Suprapubic skin (tissue), 4 donors: Measurements from ENCODE around the gene WDFY2. TPM values are rescaled to one million over a fixed set of nuclear protein-coding genes. Genes with fewer than 3 reads are reported as not detected.
A peak's percentile ranks its signal among the peaks of the same experiment; 100 is the strongest.
"Not testable (repeated sequence)": the region's sequence is repeated elsewhere in the genome, so short reads cannot be mapped to it uniquely, and the experiment has no call there.

ENCODE experiments used
- DNase-seq, 2 donors: peaks; one replicate each; pipeline ENCODE4 v3.0.0-alpha.2; 2019; ENCODE audit warnings: low spot score in 2 of 2
- H3K27ac ChIP-seq: fragments of 200-600 bp; sonication (generic); one replicate; pipeline ENCODE4 v1.5.1; 2019
- H3K27me3 ChIP-seq: fragments of 200-600 bp; sonication (generic); one replicate; pipeline ENCODE4 v1.5.1; 2019
- H3K36me3 ChIP-seq: fragments of 200-600 bp; sonication (generic); one replicate; pipeline ENCODE4 v1.5.1; 2019
- H3K4me1 ChIP-seq: fragments of 200-600 bp; sonication (generic); one replicate; pipeline ENCODE4 v1.5.1; 2019
- H3K4me3 ChIP-seq: fragments of 200-600 bp; sonication (generic); one replicate; pipeline ENCODE4 v1.5.1; 2019; ENCODE audit warnings: mild to moderate bottlenecking
- H3K9me3 ChIP-seq: fragments of 200-600 bp; sonication (generic); one replicate; pipeline ENCODE4 v1.5.1; 2019
- CTCF ChIP-seq, 2 donors: fragments of 200-600 bp in 1 of 2; fragments of 450-650 bp in 1 of 2; sonication (generic) in 1 of 2; IDR thresholded peaks; one replicate each; pipeline ENCODE4 v1.5.1; 2016 to 2019; ENCODE audit warnings: antibody characterized with exemption in 2 of 2, mild to moderate bottlenecking in 1 of 2, moderate library complexity in 1 of 2
- EP300 ChIP-seq: sonication (generic); formaldehyde crosslinking; IDR thresholded peaks from one replicate; pipeline ENCODE4 v1.6.1; 2017; ENCODE audit warnings: antibody characterized with exemption
- POLR2A ChIP-seq, 2 donors: fragments of 450-650 bp; IDR thresholded peaks; one replicate each; pipeline ENCODE4 v1.6.1; 2017; ENCODE audit warnings: antibody characterized with exemption in 2 of 2, mild to moderate bottlenecking in 2 of 2, moderate library complexity in 2 of 2
- POLR2AphosphoS5 ChIP-seq, 3 donors: sonication (generic); formaldehyde crosslinking; IDR thresholded peaks; one replicate each; pipeline ENCODE4 v1.6.1; 2017; ENCODE audit warnings: antibody characterized with exemption in 3 of 3
- WGBS: methylation state at CpG from one replicate; pipeline ENCODE4 v1.1.5; 2018; 5-methylcytosine and 5-hydroxymethylcytosine counted together
- total RNA-seq, 4 donors: library from RNA; depleted of rRNA; stranded (reverse); fragments of >200 nt; gene quantifications; one replicate each; pipeline ENCODE4 v1.1.0, GENCODE V29; 2016

WDFY2 gene
- total RNA-seq, 4 donors from 2014 or later: 35.3 to 99.2 (median 40.4) TPM

- TF ChIP-seq EP300 (no peak), POLR2A (IDR thresholded peaks at IDR 0.05) (no peak), CTCF (IDR thresholded peaks at IDR 0.05) (no peak), POLR2AphosphoS5 (IDR thresholded peaks at IDR 0.05) (no peak)
- Histone ChIP-seq H3K27ac (peak overlapping the region; percentile 32), H3K27me3 (no peaks in the 10 kb centered on the region), H3K9me3 (no peaks in the 10 kb centered on the region), H3K36me3 (no peaks in the 10 kb centered on the region), H3K4me3 (no peak overlapping the region), H3K4me1 (peaks cover 36% of the 10 kb centered on the region)
- DNase-seq: no peak
- 67% methylated on average over 7 of the region's 7 CpGs for WGBS
Measured at GRCh38 chr13:51638216-51638871, 54.1 kb downstream of the WDFY2 start.

- no peak for TF ChIP-seq POLR2A (IDR thresholded peaks at IDR 0.05)
- TF ChIP-seq CTCF (IDR thresholded peaks at IDR 0.05): no peak
- TF ChIP-seq EP300: no peak
- TF ChIP-seq POLR2AphosphoS5 (IDR thresholded peaks at IDR 0.05): no peak
- H3K36me3 ChIP-seq: no peaks in the 10 kb centered on the region
- WGBS: 27% methylated on average over 1 of the region's 1 CpG
- no peak overlapping the region for H3K4me3 ChIP-seq
- no peak overlapping the region for H3K27ac ChIP-seq
- no peaks in the 10 kb centered on the region for H3K27me3 ChIP-seq
- DNase-seq: no peak
- no peaks in the 10 kb centered on the region for H3K9me3 ChIP-seq
- H3K4me1 ChIP-seq: peaks cover 43% of the 10 kb centered on the region
Measured at GRCh38 chr13:51639171-51639570, 54.9 kb downstream of the WDFY2 start.

GRCh38 chr13:51640696-51641095 is 56.4 kb downstream of the WDFY2 start:
- not testable (repeated sequence) for H3K9me3 ChIP-seq, H3K36me3 ChIP-seq, H3K27ac ChIP-seq, H3K27me3 ChIP-seq, DNase-seq, H3K4me3 ChIP-seq
- peaks cover 55% of the 10 kb centered on the region for H3K4me1 ChIP-seq
- 92% methylated on average over 5 of the region's 5 CpGs for WGBS

- no peak for DNase-seq
- Histone ChIP-seq H3K4me3 (no peak overlapping the region), H3K36me3 (no peaks in the 10 kb centered on the region), H3K9me3 (no peaks in the 10 kb centered on the region), H3K27me3 (no peaks in the 10 kb centered on the region), H3K4me1 (peaks cover 49% of the 10 kb centered on the region), H3K27ac (no peak overlapping the region)
- TF ChIP-seq POLR2AphosphoS5 (IDR thresholded peaks at IDR 0.05) (peak in 1 of 3 donors; percentile 38), POLR2A (IDR thresholded peaks at IDR 0.05) (no peak)
- 60% methylated on average over 3 of the region's 3 CpGs for WGBS
Measured at GRCh38 chr13:51643105-51643881, 59.0 kb downstream of the WDFY2 start.

GRCh38 chr13:51643882-51644281 is 59.6 kb downstream of the WDFY2 start:
- Histone ChIP-seq H3K4me3 (no peak overlapping the region), H3K9me3 (no peaks in the 10 kb centered on the region), H3K27ac (no peak overlapping the region), H3K4me1 (peaks cover 43% of the 10 kb centered on the region), H3K27me3 (no peaks in the 10 kb centered on the region), H3K36me3 (no peaks in the 10 kb centered on the region)
- TF ChIP-seq EP300 (no peak), POLR2AphosphoS5 (IDR thresholded peaks at IDR 0.05) (no peak), POLR2A (IDR thresholded peaks at IDR 0.05) (no peak), CTCF (IDR thresholded peaks at IDR 0.05) (no peak)
- 88% methylated on average over 1 of the region's 1 CpG for WGBS
- no peak for DNase-seq

GRCh38 chr13:51644654-51645053 is 60.4 kb downstream of the WDFY2 start:
- H3K27ac ChIP-seq: peak overlapping the region; percentile 76
- TF ChIP-seq POLR2A (IDR thresholded peaks at IDR 0.05): no peak
- TF ChIP-seq POLR2AphosphoS5 (IDR thresholded peaks at IDR 0.05): no peak
- peaks cover 40% of the 10 kb centered on the region for H3K4me1 ChIP-seq
- DNase-seq: no peak
- H3K27me3 ChIP-seq: no peaks in the 10 kb centered on the region
- 56% methylated on average over 1 of the region's 1 CpG for WGBS
- H3K4me3 ChIP-seq: no peak overlapping the region
- H3K36me3 ChIP-seq: no peaks in the 10 kb centered on the region
- no peaks in the 10 kb centered on the region for H3K9me3 ChIP-seq
